ENCODE data around the gene BCL2L13. TPM values are rescaled to one million over a fixed set of nuclear protein-coding genes. Genes with fewer than 3 reads are reported as not detected.
"Not testable (repeated sequence)": the region's sequence is repeated elsewhere in the genome, so short reads cannot be mapped to it uniquely, and the experiment has no call there.

Gene BCL2L13
- total RNA-seq, 1 experiment from 2014 or later = 81.8 TPM

DNA sequence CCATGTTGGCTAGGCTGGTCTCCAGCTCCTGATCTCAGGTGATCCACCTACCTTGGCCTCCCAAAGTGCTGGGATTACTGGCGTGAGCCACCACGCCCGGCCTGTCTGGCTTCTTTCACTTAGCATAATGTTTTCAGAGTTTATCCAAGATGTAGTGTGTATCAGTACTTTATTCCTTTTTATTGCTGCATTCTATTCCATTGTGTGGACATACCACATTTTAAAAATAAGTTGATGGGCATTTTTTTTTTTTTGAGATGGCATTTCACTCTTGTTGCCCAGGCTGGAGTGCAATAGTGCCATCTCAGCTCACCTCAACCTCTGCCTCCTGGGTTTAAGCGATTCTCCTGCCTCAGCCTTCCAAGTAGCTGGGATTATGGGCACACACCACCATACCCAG is 3.8 kb downstream of the BCL2L13 start:
- H3K4me1 ChIP-seq (replicated peaks) = peaks cover 12% of the 10 kb centered on the region
- H3K36me3 ChIP-seq = peaks cover 33% of the 10 kb centered on the region

DNA sequence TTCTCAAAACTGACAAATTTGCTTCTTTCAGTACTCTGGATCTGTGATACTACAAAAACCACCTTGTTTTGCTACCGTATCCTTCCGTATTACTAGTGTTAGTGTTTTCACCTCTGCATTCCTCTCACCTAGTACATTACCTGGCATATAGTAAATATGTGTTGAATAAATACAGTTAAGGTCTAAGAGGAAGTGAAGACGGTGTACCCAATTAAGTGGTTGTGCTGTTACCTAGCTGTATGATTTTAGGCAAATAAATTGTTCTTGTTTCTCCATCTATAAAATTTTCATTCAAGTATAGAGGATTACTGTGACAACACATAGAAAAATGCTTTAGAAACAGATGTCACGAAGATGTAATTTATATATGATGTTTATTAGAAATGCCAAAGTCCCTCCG is 8.9 kb downstream of the BCL2L13 start:
- H3K9me3 ChIP-seq (replicated peaks) = no peaks in the 10 kb centered on the region
- no peaks in the 10 kb centered on the region; the same call in 1 of the 2 replicates for H3K27me3 ChIP-seq (replicated peaks)
- H3K4me3 ChIP-seq = no peak overlapping the region
- peaks cover 21% of the 10 kb centered on the region for H3K36me3 ChIP-seq
- H3K27ac ChIP-seq = no peak overlapping the region
- H3K4me1 ChIP-seq (replicated peaks) = no peaks in the 10 kb centered on the region
- no peak for DNase-seq (ENCODE audit: low read depth in 1 of 2, low spot score in 2 of 2)

More for the DNA sequence above, 3.8 kb downstream of the BCL2L13 start:
- not testable (repeated sequence) for H3K27me3 ChIP-seq (replicated peaks); H3K27ac ChIP-seq; H3K4me3 ChIP-seq; DNase-seq (ENCODE audit: low read depth in 1 of 2, low spot score in 2 of 2); H3K9me3 ChIP-seq (replicated peaks)

GRCh38 chr22:17647991-17648390 is 9.4 kb downstream of the BCL2L13 start:
- peaks cover 19% of the 10 kb centered on the region for H3K36me3 ChIP-seq
- H3K4me1 ChIP-seq (replicated peaks) = no peaks in the 10 kb centered on the region
- DNase-seq (ENCODE audit: low read depth in 1 of 2, low spot score in 2 of 2) = no peak
- no peaks in the 10 kb centered on the region for H3K9me3 ChIP-seq (replicated peaks)
- H3K27ac ChIP-seq = no peak overlapping the region
- no peaks in the 10 kb centered on the region; the same call in 1 of the 2 replicates for H3K27me3 ChIP-seq (replicated peaks)
- no peak overlapping the region for H3K4me3 ChIP-seq

DNA sequence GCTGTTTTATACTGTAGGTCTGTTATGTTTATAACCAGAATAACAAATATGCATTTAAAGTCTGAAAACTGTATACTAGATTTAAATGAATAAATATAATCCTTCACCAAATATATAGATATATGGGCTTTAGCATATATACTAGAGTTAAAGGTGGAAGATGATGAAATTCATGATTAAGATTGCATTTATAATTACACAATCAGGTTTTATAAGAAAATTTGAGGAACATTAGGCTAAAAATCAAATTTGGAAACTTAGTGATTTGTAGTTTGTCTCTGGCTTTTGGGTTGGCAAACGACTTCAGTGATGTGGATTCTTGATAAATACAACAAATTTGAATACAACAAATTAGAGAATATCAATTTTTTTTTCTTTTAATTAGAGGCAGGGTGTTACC is 10.0 kb downstream of the BCL2L13 start:
- Histone ChIP-seq H3K27me3 (replicated peaks) (no peaks in the 10 kb centered on the region; the same call in 1 of the 2 replicates), H3K36me3 (peaks cover 19% of the 10 kb centered on the region), H3K4me1 (replicated peaks) (no peaks in the 10 kb centered on the region), H3K27ac (no peak overlapping the region), H3K9me3 (replicated peaks) (no peaks in the 10 kb centered on the region), H3K4me3 (no peak overlapping the region)
- no peak for DNase-seq (ENCODE audit: low read depth in 1 of 2, low spot score in 2 of 2)

GRCh38 chr22:17655289-17655688 is 16.7 kb downstream of the BCL2L13 start:
- Histone ChIP-seq H3K27me3 (replicated peaks) (no peaks in the 10 kb centered on the region), H3K4me3 (no peak overlapping the region), H3K27ac (no peak overlapping the region), H3K36me3 (peaks cover 43% of the 10 kb centered on the region), H3K4me1 (replicated peaks) (no peaks in the 10 kb centered on the region), H3K9me3 (replicated peaks) (no peaks in the 10 kb centered on the region)
- DNase-seq (ENCODE audit: low read depth in 1 of 2, low spot score in 2 of 2) = no peak

- H3K27ac ChIP-seq = no peak overlapping the region
- DNase-seq (ENCODE audit: low read depth in 1 of 2, low spot score in 2 of 2) = no peak
- no peaks in the 10 kb centered on the region for H3K4me1 ChIP-seq (replicated peaks)
- no peak overlapping the region for H3K4me3 ChIP-seq
- no peaks in the 10 kb centered on the region for H3K9me3 ChIP-seq (replicated peaks)
- H3K36me3 ChIP-seq = peaks cover 57% of the 10 kb centered on the region
- no peaks in the 10 kb centered on the region for H3K27me3 ChIP-seq (replicated peaks)
These were observed 18.4 kb downstream of the BCL2L13 start for GRCh38 chr22:17656870-17657395.

DNA sequence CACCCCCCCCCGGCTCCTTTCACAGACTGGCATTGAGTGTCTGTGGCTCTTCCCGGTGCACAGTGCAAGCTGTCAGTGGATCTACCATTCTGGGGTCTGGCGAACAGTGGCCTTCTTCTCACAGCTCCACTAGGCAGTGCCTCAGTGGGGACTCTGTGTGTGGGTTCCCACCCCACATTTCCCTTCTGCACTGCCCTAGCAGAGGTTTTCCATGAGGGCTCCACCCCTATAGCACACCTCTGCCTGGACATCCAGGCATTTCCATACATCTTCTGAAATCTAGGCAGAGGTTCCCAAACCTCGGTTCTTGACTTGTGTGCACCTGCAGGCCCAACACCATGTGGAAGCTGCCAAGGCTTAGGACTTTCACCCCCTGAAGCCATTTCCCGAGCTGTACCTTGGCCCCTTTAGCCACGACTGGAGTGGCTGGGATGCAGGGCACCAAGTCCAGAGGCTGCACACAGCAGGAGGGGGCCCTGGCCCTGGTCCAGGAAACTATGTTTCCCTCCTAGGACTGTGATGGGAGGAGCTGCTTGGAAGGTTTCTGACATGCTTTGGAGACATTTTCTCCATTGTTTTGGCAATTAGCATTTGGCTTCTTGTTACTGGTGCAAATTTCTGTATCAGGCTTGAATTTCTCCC is 26.0 kb downstream of the BCL2L13 start:
- no peaks in the 10 kb centered on the region for H3K4me1 ChIP-seq (replicated peaks)
- H3K27me3 ChIP-seq (replicated peaks) = no peaks in the 10 kb centered on the region
- H3K9me3 ChIP-seq (replicated peaks) = no peaks in the 10 kb centered on the region
- no peak for DNase-seq (ENCODE audit: low read depth in 1 of 2, low spot score in 2 of 2)
- peaks cover 57% of the 10 kb centered on the region for H3K36me3 ChIP-seq
- no peak overlapping the region for H3K27ac ChIP-seq
- no peak overlapping the region for H3K4me3 ChIP-seq

GRCh38 chr22:17665248-17665647 is 26.7 kb downstream of the BCL2L13 start:
- Histone ChIP-seq H3K27me3 (replicated peaks) (no peaks in the 10 kb centered on the region), H3K36me3 (peaks cover 52% of the 10 kb centered on the region), H3K27ac (no peak overlapping the region), H3K4me3 (no peak overlapping the region), H3K9me3 (replicated peaks) (no peaks in the 10 kb centered on the region), H3K4me1 (replicated peaks) (no peaks in the 10 kb centered on the region)
- no peak for DNase-seq (ENCODE audit: low read depth in 1 of 2, low spot score in 2 of 2)

GRCh38 chr22:17665854-17666253 is 27.3 kb downstream of the BCL2L13 start:
- peaks cover 47% of the 10 kb centered on the region for H3K36me3 ChIP-seq
- DNase-seq (ENCODE audit: low read depth in 1 of 2, low spot score in 2 of 2) = no peak

GRCh38 chr22:17671521-17672092 is 33.0 kb downstream of the BCL2L13 start:
- Histone ChIP-seq H3K36me3 (peaks cover 16% of the 10 kb centered on the region), H3K4me1 (replicated peaks) (peaks cover 13% of the 10 kb centered on the region)
- not testable (repeated sequence) for H3K27me3 ChIP-seq (replicated peaks); H3K27ac ChIP-seq; H3K9me3 ChIP-seq (replicated peaks); DNase-seq (ENCODE audit: low read depth in 1 of 2, low spot score in 2 of 2); H3K4me3 ChIP-seq

More at GRCh38 chr22:17665854-17666253, 27.3 kb downstream of the BCL2L13 start:
- no peaks in the 10 kb centered on the region for H3K4me1 ChIP-seq (replicated peaks)
- no peak overlapping the region for H3K27ac ChIP-seq
- no peaks in the 10 kb centered on the region for H3K9me3 ChIP-seq (replicated peaks)
- H3K27me3 ChIP-seq (replicated peaks) = no peaks in the 10 kb centered on the region
- H3K4me3 ChIP-seq = no peak overlapping the region

- H3K4me1 ChIP-seq (replicated peaks) = peaks cover 13% of the 10 kb centered on the region
- DNase-seq (ENCODE audit: low read depth in 1 of 2, low spot score in 2 of 2) = no peak
- H3K27ac ChIP-seq = no peak overlapping the region; the same call in 1 of the 2 replicates
- no peak overlapping the region for H3K4me3 ChIP-seq
- no peaks in the 10 kb centered on the region for H3K9me3 ChIP-seq (replicated peaks)
- no peaks in the 10 kb centered on the region for H3K27me3 ChIP-seq (replicated peaks)
- H3K36me3 ChIP-seq = peaks cover 12% of the 10 kb centered on the region; the same call in 1 of the 2 replicates
These were observed 33.9 kb downstream of the BCL2L13 start for GRCh38 chr22:17672417-17672991.

DNA sequence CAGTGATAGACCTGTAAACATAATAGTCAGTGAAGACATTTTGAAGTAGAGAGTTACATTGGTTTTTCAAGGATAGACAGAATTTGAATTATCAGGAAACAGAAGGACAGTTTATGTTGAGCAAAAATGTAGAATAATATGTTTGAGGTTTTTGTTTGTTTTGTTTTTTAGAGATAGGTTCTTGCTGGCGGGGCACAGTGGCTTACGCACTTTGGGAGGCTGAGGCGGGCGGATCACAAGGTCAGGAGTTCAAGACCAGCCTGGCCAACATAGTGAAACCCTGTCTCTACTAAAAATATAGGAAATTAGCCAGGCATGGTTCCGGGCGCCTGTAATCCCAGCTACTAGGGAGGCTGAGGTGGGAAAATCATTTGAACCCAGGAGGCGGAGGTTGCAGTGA is 35.6 kb downstream of the BCL2L13 start:
- peaks cover 13% of the 10 kb centered on the region for H3K4me1 ChIP-seq (replicated peaks)
- no peaks in the 10 kb centered on the region for H3K9me3 ChIP-seq (replicated peaks)
- no peaks in the 10 kb centered on the region for H3K27me3 ChIP-seq (replicated peaks)
- no peak overlapping the region for H3K4me3 ChIP-seq
- H3K36me3 ChIP-seq = peaks cover 16% of the 10 kb centered on the region
- H3K27ac ChIP-seq = no peak overlapping the region
- DNase-seq (ENCODE audit: low read depth in 1 of 2, low spot score in 2 of 2) = no peak

DNA sequence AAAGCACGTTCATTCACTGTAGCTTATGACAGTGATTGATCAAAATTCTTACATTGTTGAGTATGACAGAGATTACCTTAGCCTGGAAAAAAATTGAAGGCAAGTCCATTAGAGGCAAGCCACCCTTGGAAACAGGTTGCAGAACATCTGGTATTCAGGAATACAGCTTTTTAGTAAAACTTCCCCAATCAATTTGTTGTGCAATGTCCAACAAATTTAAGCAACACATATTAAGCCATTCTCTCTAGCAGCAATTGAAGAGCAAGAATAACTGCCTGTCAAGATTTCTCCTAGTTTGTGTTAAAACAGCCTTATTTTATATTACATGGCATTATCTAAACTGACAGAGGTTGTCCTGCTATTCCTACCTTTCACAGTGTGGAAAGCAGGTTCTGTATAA is 37.0 kb downstream of the BCL2L13 start:
- no peak for DNase-seq (ENCODE audit: low read depth in 1 of 2, low spot score in 2 of 2)
- Histone ChIP-seq H3K9me3 (replicated peaks) (no peaks in the 10 kb centered on the region), H3K27me3 (replicated peaks) (no peaks in the 10 kb centered on the region), H3K4me3 (no peak overlapping the region), H3K4me1 (replicated peaks) (peaks cover 13% of the 10 kb centered on the region), H3K27ac (no peak overlapping the region), H3K36me3 (peaks cover 12% of the 10 kb centered on the region)

- no peak for DNase-seq (ENCODE audit: low read depth in 1 of 2, low spot score in 2 of 2)
- no peak overlapping the region for H3K27ac ChIP-seq
- H3K27me3 ChIP-seq (replicated peaks) = no peaks in the 10 kb centered on the region
- H3K4me3 ChIP-seq = no peak overlapping the region
- peaks cover 8% of the 10 kb centered on the region; the same call in 1 of the 2 replicates for H3K36me3 ChIP-seq
- no peaks in the 10 kb centered on the region for H3K4me1 ChIP-seq (replicated peaks)
- no peaks in the 10 kb centered on the region for H3K9me3 ChIP-seq (replicated peaks)
These were observed 40.3 kb downstream of the BCL2L13 start for GRCh38 chr22:17678817-17679385.
